Effector memory CD8-positive, alpha-beta T cell (primary cell): ENCODE measurements around the gene SPIN1.

Source experiments
- ATAC-seq: fragments of 150-1000 bp; cut with Tn5 transposase; replicated peaks from 2 replicates; pipeline ENCODE4 v1.10.0; 2021; ENCODE audit warnings: mild to moderate bottlenecking, moderate library complexity
- DNase-seq, 3 experiments: peaks; one replicate each; pipeline ENCODE4 v3.0.0; 2021
- H3K27ac Mint-ChIP-seq, 2 donors: one replicate each; pipeline ENCODE4 v1.8.0; 2022; ENCODE audit warnings: mild to moderate bottlenecking in 2 of 2, mixed read lengths in 2 of 2, moderate library complexity in 2 of 2
- H3K27me3 Mint-ChIP-seq, 2 donors: one replicate each; pipeline ENCODE4 v1.8.0; 2022; ENCODE audit warnings: mixed read lengths in 2 of 2
- H3K36me3 Mint-ChIP-seq: one replicate; pipeline ENCODE4 v1.8.0; 2022; ENCODE audit warnings: mild to moderate bottlenecking, moderate library complexity, mixed read lengths; ENCODE audit not compliant: insufficient read depth
- H3K4me1 Mint-ChIP-seq, 2 donors: one replicate each; pipeline ENCODE4 v1.8.0; 2022; ENCODE audit warnings: low read depth in 2 of 2, mixed read lengths in 2 of 2
- H3K4me3 Mint-ChIP-seq, 2 donors: one replicate each; pipeline ENCODE4 v1.8.0; 2022; ENCODE audit warnings: mild to moderate bottlenecking in 2 of 2, mixed read lengths in 2 of 2, moderate library complexity in 2 of 2
- H3K9me3 Mint-ChIP-seq, 2 donors: one replicate each; pipeline ENCODE4 v1.8.0; 2022; ENCODE audit warnings: mixed read lengths in 2 of 2

The SPIN1 gene

DNA sequence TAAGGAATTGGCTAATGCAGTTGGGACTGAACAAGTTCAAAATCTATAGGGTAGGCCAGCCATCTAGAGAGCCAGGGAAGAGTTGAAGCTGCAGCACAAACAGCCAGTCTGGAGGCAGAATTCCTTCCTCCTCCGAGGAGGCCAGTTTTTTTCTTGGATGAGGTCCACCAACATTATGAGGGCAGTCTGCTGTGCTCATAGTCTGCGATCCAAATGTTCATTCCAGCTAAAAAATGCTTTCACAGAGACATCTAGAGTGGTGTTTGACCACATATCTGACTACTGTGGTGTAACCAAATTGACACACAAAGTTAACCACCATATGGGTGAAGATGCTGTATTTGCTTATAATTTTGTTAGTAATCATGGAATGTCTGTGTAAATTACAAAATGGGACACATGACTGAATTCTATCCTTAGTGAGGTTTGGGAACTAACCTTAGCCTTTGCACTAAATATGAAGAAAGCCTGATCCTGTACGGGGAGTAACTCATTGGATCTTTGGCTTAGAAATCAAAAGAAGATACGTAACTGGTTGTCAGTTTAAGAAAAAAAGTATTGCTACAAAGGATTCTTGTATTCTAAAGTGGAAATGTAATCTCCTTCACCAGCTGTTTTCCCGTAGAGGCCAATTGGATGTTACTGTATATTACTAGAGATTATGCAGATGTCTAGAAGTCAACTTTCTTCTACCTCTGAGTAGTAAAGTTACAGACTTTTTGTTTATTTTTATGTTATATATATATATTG lies 70.6 kb downstream of the SPIN1 start:
- DNase-seq (no peak), ATAC-seq (no peak)
- Mint-ChIP-seq H3K27me3 (no peaks in the 10 kb centered on the region), H3K27ac (no peak overlapping the region), H3K9me3 (no peaks in the 10 kb centered on the region), H3K4me1 (peaks cover 0 to 7% of the 10 kb centered on the region in 2 donors), H3K4me3 (no peak overlapping the region), H3K36me3 (peaks cover 5% of the 10 kb centered on the region)

- no peak for ATAC-seq
- H3K27ac Mint-ChIP-seq, result no peak overlapping the region
- H3K4me1 Mint-ChIP-seq, result peaks cover 0 to 9% of the 10 kb centered on the region in 2 donors
- DNase-seq, result no peak
- no peaks in the 10 kb centered on the region for H3K27me3 Mint-ChIP-seq
- H3K4me3 Mint-ChIP-seq, result no peak overlapping the region
- H3K9me3 Mint-ChIP-seq, result no peaks in the 10 kb centered on the region
- peaks cover 5% of the 10 kb centered on the region for H3K36me3 Mint-ChIP-seq
Observed at GRCh38 chr9:88460587-88461332, 72.5 kb downstream of the SPIN1 start.

DNA sequence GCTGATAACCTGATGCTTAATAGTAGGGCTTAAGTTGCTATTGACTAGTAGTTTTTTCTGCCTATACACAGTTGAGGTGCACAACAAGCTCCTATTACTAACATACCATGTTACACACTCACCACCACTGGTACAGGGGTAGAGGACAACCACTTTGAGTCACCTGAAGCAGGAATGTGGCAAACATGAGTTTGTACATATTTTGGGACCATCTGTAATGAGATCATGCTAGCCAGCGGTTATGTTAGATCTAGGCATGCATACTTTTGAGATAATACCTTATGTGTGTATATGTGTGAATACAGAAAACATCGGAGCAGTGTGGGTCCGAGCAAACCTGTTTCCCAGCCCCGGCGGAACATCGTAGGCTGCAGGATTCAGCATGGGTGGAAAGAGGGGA lies 73.9 kb downstream of the SPIN1 start:
- Mint-ChIP-seq H3K9me3 (no peaks in the 10 kb centered on the region), H3K36me3 (peaks cover 5% of the 10 kb centered on the region), H3K4me3 (no peak overlapping the region)

DNA sequence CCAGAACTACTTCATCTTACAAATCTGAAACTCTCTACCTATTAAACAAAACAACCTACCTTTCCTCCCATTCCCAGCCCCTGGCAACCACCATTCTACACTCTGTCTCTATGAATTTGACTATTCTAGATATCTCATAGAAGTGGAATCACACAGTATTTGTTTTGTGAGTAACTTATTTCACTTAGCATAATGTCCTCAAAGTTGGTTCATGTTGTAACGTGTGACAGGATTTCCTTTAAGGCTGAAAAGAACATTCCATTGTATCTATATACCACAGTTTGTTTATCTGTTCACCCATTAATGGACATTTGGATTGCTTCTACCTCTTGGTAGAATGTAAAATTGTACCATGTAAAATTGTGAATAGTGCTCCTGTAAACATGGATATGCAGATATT lies 76.6 kb downstream of the SPIN1 start:
- Mint-ChIP-seq H3K27ac (no peak overlapping the region), H3K4me1 (peaks cover 0 to 3% of the 10 kb centered on the region in 2 donors), H3K36me3 (peaks cover 20% of the 10 kb centered on the region), H3K9me3 (no peaks in the 10 kb centered on the region), H3K27me3 (no peaks in the 10 kb centered on the region), H3K4me3 (no peak overlapping the region)
- DNase-seq, result no peak
- no peak for ATAC-seq

More for the DNA sequence above, 73.9 kb downstream of the SPIN1 start:
- DNase-seq (no peak), ATAC-seq (no peak)
- no peaks in the 10 kb centered on the region for H3K27me3 Mint-ChIP-seq
- peaks cover 0 to 3% of the 10 kb centered on the region in 2 donors for H3K4me1 Mint-ChIP-seq
- H3K27ac Mint-ChIP-seq, result no peak overlapping the region

DNA sequence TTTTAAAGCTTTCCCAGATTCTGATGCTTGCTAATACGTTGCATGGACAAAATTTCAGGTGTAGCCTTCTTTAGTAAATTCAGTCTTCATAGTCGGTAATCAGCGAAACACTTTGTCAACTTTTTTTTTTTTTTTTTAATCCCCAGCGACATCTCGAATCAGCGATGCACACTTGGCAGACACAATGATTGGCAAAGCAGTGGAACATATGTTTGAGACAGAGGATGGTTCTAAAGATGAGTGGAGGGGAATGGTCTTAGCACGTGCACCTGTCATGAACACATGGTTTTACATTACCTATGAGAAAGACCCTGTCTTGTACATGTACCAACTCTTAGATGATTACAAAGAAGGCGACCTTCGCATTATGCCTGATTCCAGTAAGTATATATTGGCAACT lies 80.0 kb downstream of the SPIN1 start:
- no peak for ATAC-seq
- DNase-seq, result no peak
- H3K4me1 Mint-ChIP-seq, result peaks cover 0 to 3% of the 10 kb centered on the region in 2 donors
- H3K36me3 Mint-ChIP-seq, result peaks cover 20% of the 10 kb centered on the region
- H3K27ac Mint-ChIP-seq, result no peak overlapping the region
- H3K27me3 Mint-ChIP-seq, result no peaks in the 10 kb centered on the region
- H3K9me3 Mint-ChIP-seq, result no peaks in the 10 kb centered on the region
- H3K4me3 Mint-ChIP-seq, result no peak overlapping the region

DNA sequence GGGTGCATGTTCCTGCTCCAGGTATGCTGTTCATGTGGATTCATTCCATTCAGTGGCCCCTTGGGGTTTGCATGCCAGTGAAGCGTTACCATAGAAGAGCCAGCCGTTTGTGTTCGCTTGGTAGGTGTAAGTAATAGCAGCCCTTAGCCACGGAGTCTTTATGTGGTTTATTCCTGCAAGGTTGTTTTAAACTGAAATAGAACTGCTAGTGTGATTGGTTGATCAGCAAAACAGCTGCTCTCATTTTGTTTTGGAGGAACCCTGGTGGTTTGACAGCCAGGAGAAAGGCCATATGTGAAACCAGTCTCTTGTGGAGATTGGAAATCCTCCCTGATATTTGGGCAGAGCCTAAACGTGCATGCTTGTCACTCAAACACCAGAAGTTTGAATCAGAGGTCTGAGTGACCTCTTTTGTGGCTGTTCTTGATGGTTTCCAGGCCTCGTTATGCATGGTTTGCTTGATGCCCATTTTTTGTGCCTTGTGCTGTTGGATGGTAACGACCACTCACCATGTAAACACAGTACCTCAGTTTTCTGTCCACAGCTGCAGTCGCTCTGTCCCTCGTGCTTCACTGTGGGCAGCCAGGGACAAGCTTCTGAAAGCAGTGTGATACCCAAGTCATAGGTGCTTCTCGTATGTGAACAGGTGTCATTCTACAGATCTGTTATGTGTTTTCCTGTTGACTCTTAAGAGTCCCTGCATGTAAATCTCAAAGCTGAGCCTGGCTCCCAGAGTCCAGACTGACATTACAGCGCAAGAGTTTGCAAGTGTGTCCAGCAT lies 88.4 kb downstream of the SPIN1 start:
- Mint-ChIP-seq H3K4me1 (peaks cover 0 to 7% of the 10 kb centered on the region in 2 donors), H3K27me3 (no peaks in the 10 kb centered on the region), H3K27ac (no peak overlapping the region), H3K36me3 (peaks cover 9% of the 10 kb centered on the region), H3K9me3 (no peaks in the 10 kb centered on the region), H3K4me3 (no peak overlapping the region)
- ATAC-seq, result no peak
- DNase-seq, result no peak

DNA sequence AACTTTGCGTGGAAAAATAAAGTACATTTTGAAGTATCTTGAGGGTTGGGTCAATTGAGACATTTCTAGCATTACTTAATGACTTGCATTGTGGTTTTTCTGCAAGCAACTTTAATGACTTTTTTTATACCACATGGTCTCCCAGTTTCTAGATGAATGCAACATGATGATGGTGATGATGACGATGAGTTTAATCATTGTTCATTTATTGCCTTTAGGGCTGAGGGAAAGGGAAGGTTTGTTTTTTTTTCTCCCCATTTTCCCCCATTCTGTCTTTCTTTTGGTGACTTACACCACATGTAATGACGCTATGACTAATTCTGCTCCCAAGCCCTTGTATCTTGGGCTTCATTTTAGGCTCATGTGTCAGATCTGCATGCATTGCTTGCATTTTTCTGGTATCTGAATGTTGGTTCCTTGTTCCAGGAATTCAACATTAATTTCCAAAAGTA lies 89.1 kb downstream of the SPIN1 start:
- no peaks in the 10 kb centered on the region for H3K9me3 Mint-ChIP-seq
- ATAC-seq, result no peak
- no peaks in the 10 kb centered on the region for H3K27me3 Mint-ChIP-seq
- no peak for DNase-seq
- H3K4me3 Mint-ChIP-seq, result no peak overlapping the region
- no peak overlapping the region for H3K27ac Mint-ChIP-seq
- peaks cover 9% of the 10 kb centered on the region for H3K36me3 Mint-ChIP-seq
- H3K4me1 Mint-ChIP-seq, result peaks cover 0 to 7% of the 10 kb centered on the region in 2 donors

DNA sequence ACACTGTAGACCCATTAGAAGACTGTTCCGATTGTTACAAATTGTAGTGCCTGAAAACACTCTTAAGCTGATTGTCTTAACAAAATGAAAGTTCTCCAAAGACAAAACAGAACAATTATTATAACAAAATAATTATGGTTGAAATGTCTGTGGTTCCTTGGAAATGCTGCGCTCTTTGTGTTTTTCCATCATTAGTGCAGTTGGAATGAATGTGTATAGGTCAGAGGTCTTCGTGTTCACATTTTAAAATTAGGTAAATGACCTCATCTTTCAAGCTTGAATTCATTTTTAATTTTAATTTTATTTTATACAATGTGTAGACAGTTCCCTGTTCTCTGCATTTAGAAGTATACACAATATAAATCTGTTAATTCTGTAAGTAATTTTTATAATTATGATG lies 90.0 kb downstream of the SPIN1 start:
- ATAC-seq (no peak), DNase-seq (no peak)
- no peaks in the 10 kb centered on the region for H3K27me3 Mint-ChIP-seq
- peaks cover 0 to 7% of the 10 kb centered on the region in 2 donors for H3K4me1 Mint-ChIP-seq
- H3K4me3 Mint-ChIP-seq, result no peak overlapping the region
- H3K27ac Mint-ChIP-seq, result no peak overlapping the region
- H3K36me3 Mint-ChIP-seq, result peaks cover 9% of the 10 kb centered on the region
- no peaks in the 10 kb centered on the region for H3K9me3 Mint-ChIP-seq

- no peak for DNase-seq
- Mint-ChIP-seq H3K27ac (no peak overlapping the region), H3K4me1 (no peaks in the 10 kb centered on the region), H3K27me3 (no peaks in the 10 kb centered on the region), H3K4me3 (no peak overlapping the region), H3K9me3 (no peaks in the 10 kb centered on the region), H3K36me3 (peaks cover 3% of the 10 kb centered on the region)
- no peak for ATAC-seq
Observed at GRCh38 chr9:88481933-88482332, 93.7 kb downstream of the SPIN1 start.

- H3K9me3 Mint-ChIP-seq, result no peaks in the 10 kb centered on the region
- H3K4me3 Mint-ChIP-seq, result no peak overlapping the region
- H3K36me3 Mint-ChIP-seq, result no peaks in the 10 kb centered on the region
- DNase-seq (no peak), ATAC-seq (no peak)
- no peaks in the 10 kb centered on the region for H3K4me1 Mint-ChIP-seq
- no peaks in the 10 kb centered on the region for H3K27me3 Mint-ChIP-seq
- H3K27ac Mint-ChIP-seq, result no peak overlapping the region
Observed at GRCh38 chr9:88488166-88488565, 99.9 kb downstream of the SPIN1 start.

DNA sequence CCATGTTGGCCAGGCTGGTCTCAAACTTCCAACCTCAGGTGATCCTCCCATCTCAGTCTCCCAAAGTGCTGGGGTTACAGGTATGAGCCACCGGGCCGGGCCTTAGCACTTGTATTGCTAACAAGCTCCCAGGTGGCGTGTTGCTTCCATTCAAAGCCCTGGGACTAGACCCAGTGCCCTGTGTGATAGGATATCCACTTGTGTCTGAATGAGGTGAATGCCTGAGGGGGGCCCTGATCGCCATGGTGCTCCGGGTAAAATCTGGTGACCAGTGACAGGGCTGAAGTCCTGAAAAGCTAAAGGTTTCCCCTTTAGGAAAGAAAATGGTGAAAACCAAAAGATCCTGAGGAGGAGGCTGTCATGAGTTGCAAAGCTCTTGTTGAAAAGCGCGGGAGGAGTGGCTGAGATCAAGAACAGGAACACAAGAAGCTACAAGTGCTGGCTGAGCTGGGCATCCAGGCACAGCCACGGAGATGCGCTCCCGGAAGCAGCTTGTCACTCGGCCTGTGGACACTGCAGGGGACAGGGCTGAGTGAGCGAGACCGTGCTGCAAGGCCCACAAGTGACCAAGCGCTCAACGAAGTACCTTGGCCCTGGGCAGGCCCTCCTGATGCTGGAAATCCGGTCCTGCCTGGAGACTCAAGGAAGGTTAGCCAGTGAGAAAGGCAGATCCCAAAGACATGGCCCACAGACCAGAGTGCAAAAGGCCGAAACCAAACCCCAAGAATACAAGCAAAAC lies 106.9 kb downstream of the SPIN1 start:
- H3K4me1 Mint-ChIP-seq, result no peaks in the 10 kb centered on the region
- DNase-seq, result no peak
- ATAC-seq, result no peak

GRCh38 chr9:88497224-88497623 lies 109.0 kb downstream of the SPIN1 start:
- Mint-ChIP-seq H3K4me3 (no peak overlapping the region), H3K4me1 (no peaks in the 10 kb centered on the region), H3K9me3 (no peaks in the 10 kb centered on the region), H3K27me3 (peaks cover 0 to 5% of the 10 kb centered on the region in 2 donors), H3K36me3 (no peaks in the 10 kb centered on the region), H3K27ac (no peak overlapping the region)
- ATAC-seq (no peak), DNase-seq (no peak)

More for the DNA sequence above, 106.9 kb downstream of the SPIN1 start:
- no peaks in the 10 kb centered on the region for H3K9me3 Mint-ChIP-seq
- peaks cover 0 to 5% of the 10 kb centered on the region in 2 donors for H3K27me3 Mint-ChIP-seq
- no peaks in the 10 kb centered on the region for H3K36me3 Mint-ChIP-seq
- H3K27ac Mint-ChIP-seq, result no peak overlapping the region
- no peak overlapping the region for H3K4me3 Mint-ChIP-seq

DNA sequence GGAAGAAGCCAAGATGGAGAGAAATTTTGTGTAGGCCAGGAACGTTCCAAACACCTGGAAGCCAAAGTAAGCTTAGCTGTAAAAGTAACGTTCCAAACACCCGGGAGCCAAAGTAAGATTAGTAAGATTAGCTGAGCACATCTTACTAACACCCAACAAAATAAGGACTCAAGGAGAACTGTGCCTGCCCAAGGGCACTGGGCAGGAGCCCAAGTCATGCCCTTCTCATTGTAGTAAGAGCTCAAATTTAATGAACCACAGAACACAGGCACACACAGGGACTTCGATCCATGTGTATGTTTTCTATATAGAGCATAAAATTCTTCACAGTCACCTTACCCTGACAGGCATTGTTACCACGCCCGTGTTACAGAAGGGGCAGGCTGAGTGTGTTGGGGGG lies 110.6 kb downstream of the SPIN1 start:
- H3K9me3 Mint-ChIP-seq, result no peaks in the 10 kb centered on the region
- DNase-seq, result no peak
- H3K36me3 Mint-ChIP-seq, result no peaks in the 10 kb centered on the region
- no peak overlapping the region for H3K27ac Mint-ChIP-seq
- no peaks in the 10 kb centered on the region for H3K4me1 Mint-ChIP-seq
- H3K27me3 Mint-ChIP-seq, result peaks cover 0 to 5% of the 10 kb centered on the region in 2 donors
- ATAC-seq, result no peak
- H3K4me3 Mint-ChIP-seq, result no peak overlapping the region
